Measurements from ENCODE around the gene SUMO2.
"Not testable (repeated sequence)": the region's sequence is repeated elsewhere in the genome, so short reads cannot be mapped to it uniquely, and the experiment has no call there.

DNA sequence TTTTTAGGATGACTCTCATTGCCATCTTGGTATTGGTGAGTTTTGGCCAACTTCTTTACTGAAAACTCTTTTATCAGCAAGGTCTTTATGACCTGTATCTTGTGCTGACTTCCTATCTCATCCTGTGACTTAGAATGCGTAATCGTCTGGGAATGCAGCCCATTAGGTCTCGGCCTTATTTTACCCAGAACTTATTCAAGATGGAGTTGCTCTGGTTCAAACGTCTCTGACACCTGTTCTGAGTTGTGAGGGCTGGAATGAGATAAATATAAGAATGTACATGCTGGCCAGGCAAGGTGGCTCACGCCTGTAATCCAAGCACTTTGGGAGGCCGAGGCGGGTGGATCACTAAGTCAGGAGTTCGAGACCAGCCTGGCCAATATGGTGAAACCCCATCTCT is 24.3 kb downstream of the SUMO2 start:
- not testable (repeated sequence) for TF ChIP-seq POLR2A, EP300 (IDR thresholded peaks at IDR 0.05)
- TF ChIP-seq, protein P1, sequence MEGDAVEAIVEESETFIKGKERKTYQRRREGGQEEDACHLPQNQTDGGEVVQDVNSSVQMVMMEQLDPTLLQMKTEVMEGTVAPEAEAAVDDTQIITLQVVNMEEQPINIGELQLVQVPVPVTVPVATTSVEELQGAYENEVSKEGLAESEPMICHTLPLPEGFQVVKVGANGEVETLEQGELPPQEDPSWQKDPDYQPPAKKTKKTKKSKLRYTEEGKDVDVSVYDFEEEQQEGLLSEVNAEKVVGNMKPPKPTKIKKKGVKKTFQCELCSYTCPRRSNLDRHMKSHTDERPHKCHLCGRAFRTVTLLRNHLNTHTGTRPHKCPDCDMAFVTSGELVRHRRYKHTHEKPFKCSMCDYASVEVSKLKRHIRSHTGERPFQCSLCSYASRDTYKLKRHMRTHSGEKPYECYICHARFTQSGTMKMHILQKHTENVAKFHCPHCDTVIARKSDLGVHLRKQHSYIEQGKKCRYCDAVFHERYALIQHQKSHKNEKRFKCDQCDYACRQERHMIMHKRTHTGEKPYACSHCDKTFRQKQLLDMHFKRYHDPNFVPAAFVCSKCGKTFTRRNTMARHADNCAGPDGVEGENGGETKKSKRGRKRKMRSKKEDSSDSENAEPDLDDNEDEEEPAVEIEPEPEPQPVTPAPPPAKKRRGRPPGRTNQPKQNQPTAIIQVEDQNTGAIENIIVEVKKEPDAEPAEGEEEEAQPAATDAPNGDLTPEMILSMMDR (IDR thresholded peaks at IDR 0.05), result not testable (repeated sequence)
